GM19455 (cell line): Measurements from ENCODE around the gene RALA.
"Not testable (repeated sequence)": the region's sequence is repeated elsewhere in the genome, so short reads cannot be mapped to it uniquely, and the experiment has no call there.

ENCODE experiments used
- ATAC-seq: cut with Tn5 transposase; IDR thresholded peaks from one replicate; pipeline ENCODE4 v1.9.1; 2021; ENCODE audit not compliant: unreplicated experiment

The RALA gene

GRCh38 chr7:39681887-39682441, 58.6 kb downstream of the RALA start:
- ATAC-seq: no peak

DNA sequence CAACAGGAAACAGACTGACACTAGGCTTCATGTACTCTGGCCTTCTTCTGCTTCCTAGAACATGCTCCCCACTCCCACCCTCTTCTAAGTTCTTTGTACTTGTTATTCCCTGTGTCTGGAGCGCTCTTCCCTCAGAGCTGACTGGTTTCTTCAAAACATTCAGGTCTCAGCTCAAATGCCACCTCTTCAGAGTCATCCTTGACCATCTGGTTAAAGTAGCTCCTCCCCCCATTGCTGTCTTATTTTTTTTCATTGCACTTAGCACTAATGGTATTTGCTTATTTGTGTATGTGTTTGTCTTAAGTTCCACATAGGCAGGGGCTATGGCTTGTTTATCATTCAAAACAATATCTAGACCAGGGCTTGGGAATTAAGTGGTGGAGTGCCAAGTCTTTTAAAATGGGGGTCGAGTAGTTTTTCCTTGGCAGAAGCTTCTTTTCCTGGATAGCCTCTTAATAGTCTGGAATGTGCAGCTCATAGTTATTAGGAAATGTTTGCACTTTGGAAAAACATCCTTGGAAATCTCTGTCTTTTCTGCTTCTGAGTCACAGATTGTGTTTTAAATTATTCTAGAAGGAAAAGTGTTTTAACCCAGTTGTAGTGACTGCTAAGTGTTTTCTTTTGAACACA, 60.0 kb downstream of the RALA start:
- no peak for ATAC-seq

- peak; percentile 70 for ATAC-seq
Observed at GRCh38 chr7:39686261-39686924, 63.0 kb downstream of the RALA start.

- ATAC-seq: no peak
Observed at GRCh38 chr7:39688611-39689480, 65.5 kb downstream of the RALA start.

DNA sequence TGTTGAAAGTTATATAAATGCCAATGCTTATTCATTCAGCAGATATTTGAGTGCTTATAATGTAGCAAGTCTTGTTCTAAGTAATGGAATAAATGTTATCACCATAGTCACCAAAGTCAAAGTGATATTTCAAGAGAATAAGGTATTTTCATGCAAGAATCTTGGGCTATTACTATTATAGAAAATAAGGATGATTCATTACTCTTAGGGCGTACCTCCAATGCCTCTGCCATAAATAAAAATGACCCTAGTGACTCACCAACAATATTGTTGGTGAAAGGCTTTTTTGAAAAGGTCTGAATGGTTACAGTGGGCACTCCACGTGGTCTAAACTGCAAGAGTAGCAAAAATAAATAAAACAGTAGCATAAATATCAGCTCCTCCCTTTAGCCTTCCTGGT, 68.4 kb downstream of the RALA start:
- no peak for ATAC-seq

DNA sequence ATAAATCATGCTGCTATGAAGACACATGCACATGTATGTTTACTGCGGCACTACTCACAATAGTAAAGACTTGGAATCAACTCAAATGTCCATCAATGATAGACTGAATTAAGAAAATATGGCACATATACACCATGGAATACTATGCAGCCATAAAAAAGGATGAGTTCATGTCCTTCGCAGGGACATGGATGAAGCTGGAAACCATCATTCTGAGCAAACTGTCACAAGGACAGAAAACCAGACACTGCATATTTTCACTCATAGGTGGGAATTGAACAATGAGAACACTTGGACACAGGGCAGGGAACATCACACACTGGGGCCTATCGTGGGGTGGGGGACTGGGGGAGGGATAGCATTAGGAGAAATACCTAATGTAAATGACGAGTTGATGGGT, 69.7 kb downstream of the RALA start:
- ATAC-seq: not testable (repeated sequence)

DNA sequence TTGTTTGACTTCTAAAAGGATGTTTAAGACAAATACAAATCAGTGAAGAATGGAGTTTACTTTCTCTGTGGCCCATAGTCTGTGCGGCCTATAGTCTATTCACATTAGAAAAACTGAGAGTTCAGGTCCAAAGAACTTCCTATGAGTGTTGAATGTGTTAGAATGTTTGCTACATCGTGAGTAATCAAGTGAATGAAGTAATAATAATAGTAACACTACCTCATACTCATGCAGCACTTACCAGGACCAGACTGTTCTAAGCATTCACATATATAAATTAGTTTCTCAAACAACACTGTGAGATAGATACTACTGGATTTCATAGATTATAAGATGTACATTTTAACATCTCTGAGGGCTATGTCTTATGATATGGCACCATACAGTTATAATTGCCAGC, 70.4 kb downstream of the RALA start:
- no peak for ATAC-seq

DNA sequence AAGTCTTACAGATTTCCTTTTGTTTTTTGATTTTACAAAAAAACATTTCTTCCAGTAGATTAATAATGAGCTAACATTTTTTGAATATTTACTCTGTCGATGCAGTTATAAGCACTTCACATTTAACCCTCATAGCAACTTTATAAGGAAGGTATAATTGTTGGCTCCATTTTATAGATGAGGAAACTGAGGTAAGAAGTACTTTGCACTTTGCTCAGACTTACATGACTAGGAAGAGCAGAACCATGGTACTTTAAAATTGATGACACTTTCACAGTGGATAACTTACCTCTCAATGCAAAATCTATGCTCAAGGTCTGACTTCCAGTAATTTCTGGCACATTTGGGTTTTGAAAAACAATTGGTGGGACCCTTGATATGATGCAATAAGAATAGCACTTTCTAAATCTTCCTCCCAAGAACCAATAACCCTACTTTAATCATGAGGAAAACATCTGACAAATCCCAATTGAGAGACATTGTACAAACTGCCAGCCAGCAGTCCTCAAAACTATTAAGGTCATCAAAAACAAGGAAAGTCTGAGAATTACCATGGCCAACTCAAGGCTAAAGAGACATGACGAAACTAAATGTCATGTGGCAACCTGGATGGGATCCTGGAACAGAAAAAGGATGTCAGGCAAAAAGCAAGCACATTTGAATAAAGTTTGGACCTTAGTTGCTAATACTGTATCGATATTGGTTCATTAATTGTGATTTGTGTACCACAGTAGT, 72.6 kb downstream of the RALA start:
- no peak for ATAC-seq

- ATAC-seq: no peak
Observed at GRCh38 chr7:39696631-39697030, 73.3 kb downstream of the RALA start.

- ATAC-seq: no peak
Observed at GRCh38 chr7:39697483-39697882, 74.1 kb downstream of the RALA start.

GRCh38 chr7:39700165-39700564, 76.8 kb downstream of the RALA start:
- ATAC-seq: no peak

- ATAC-seq: no peak
Observed at GRCh38 chr7:39700932-39701331, 77.6 kb downstream of the RALA start.

- ATAC-seq: no peak
Observed at GRCh38 chr7:39702133-39702532, 78.8 kb downstream of the RALA start.

DNA sequence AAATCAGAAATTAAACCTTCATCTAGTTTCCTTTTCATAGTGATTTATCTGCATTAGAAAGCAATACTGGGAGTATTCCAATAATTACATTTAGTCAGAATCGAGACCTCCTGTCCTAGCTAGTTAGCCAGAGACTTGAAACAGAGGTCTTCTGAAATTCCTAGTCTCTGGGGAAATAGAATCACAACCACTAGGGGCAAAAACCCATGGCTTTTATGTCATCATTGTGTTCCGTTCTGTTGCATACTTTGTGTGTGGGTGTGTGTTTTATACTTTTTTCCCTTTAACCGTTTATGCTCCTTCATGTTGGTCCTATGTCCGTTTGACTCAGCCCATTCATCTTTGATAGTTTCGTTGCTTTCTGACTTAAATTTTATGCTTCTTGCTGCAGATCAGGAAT, 79.8 kb downstream of the RALA start:
- ATAC-seq: no peak

- ATAC-seq: no peak
Observed at GRCh38 chr7:39709029-39709428, 85.7 kb downstream of the RALA start.

DNA sequence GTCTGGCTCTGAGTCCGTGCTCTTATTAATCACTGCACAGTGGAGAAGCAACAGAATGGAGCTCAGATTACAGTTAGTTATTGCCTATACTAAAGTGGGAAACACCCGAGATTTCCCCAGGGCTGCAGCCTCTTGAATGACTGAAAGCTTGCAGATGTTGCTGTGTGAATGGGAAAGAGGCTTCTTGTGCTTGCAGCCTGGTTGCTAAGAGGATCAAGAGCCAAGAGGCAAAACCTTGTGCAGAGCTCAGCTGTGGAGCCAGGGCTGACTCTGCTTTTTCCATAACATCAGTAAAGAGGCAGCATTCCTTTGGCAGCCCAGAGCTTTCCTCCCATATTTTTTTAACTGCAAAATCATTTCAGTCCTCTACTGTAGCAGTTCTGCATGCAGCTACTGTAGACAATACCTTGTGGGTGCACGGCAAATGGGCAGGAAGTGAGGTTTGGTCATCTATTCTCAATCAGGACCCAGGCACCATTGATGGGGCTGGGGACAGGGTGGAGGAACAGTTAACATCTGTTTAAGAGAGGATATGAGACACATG, 86.5 kb downstream of the RALA start:
- ATAC-seq: peak; percentile 68

GRCh38 chr7:39712751-39713150, 89.4 kb downstream of the RALA start:
- no peak for ATAC-seq

- no peak for ATAC-seq
Observed at GRCh38 chr7:39714447-39715091, 91.2 kb downstream of the RALA start.

- no peak for ATAC-seq
Observed at GRCh38 chr7:39720586-39720985, 97.2 kb downstream of the RALA start.

GRCh38 chr7:39721345-39721744, 98.0 kb downstream of the RALA start:
- ATAC-seq: no peak
